ENCODE measurements around the gene CACNA2D3. TPM values are rescaled to one million over a fixed set of nuclear protein-coding genes. Genes with fewer than 3 reads are reported as not detected.

CACNA2D3 gene
- total RNA-seq, 1 donor from 2014 or later: not detected

- Mint-ChIP-seq H3K9me3 (peaks cover 5% of the 10 kb centered on the region), H3K27ac (no peak overlapping the region), H3K36me3 (no peaks in the 10 kb centered on the region), H3K27me3 (ENCODE audit: insufficient read depth, low read depth) (peaks cover 4% of the 10 kb centered on the region), H3K4me1 (peaks cover 57% of the 10 kb centered on the region), H3K4me3 (no peak overlapping the region)
- Histone ChIP-seq H3K36me3 (no peaks in the 10 kb centered on the region), H3K27me3 (no peaks in the 10 kb centered on the region), H4K20me1 (ENCODE audit: low read depth) (no peaks in the 10 kb centered on the region), H3K79me2 (ENCODE audit: low read depth) (no peaks in the 10 kb centered on the region), H3K4me2 (peak overlapping the region; percentile 49), H3K9ac (no peak overlapping the region), H3K27ac (no peak overlapping the region), H3K9me3 (ENCODE audit: low read depth) (no peaks in the 10 kb centered on the region), H2AFZ (replicated peaks) (peak overlapping the region; percentile 12), H3K4me3 (no peak overlapping the region), H3K4me1 (peaks cover 24% of the 10 kb centered on the region), H3F3A (ENCODE audit: low read depth) (no peaks in the 10 kb centered on the region)
- TF ChIP-seq EZH2 (IDR thresholded peaks at IDR 0.05) (no peak), CTCF (IDR thresholded peaks at IDR 0.05) (no peak), EZH2phosphoT487 (IDR thresholded peaks at IDR 0.05) (no peak)
- no peak for DNase-seq (ENCODE audit: low spot score)
These were observed 861.1 kb downstream of the CACNA2D3 start for GRCh38 chr3:54983266-54984099.

GRCh38 chr3:54985856-54986255 is 863.5 kb downstream of the CACNA2D3 start:
- no peak for DNase-seq (ENCODE audit: low spot score)
- no peak overlapping the region for H2AFZ ChIP-seq (replicated peaks)
- Mint-ChIP-seq H3K4me1 (peaks cover 62% of the 10 kb centered on the region), H3K4me3 (no peak overlapping the region), H3K27me3 (ENCODE audit: insufficient read depth, low read depth) (peaks cover 3% of the 10 kb centered on the region), H3K36me3 (no peaks in the 10 kb centered on the region), H3K27ac (peak overlapping the region; percentile 26), H3K9me3 (peaks cover 2% of the 10 kb centered on the region)
- no peaks in the 10 kb centered on the region for H3K27me3 ChIP-seq
- no peaks in the 10 kb centered on the region for H3K9me3 ChIP-seq (ENCODE audit: low read depth)
- H3K79me2 ChIP-seq (ENCODE audit: low read depth): no peaks in the 10 kb centered on the region
- H3K36me3 ChIP-seq: no peaks in the 10 kb centered on the region
- TF ChIP-seq CTCF (IDR thresholded peaks at IDR 0.05): no peak
- no peak for TF ChIP-seq EZH2phosphoT487 (IDR thresholded peaks at IDR 0.05)
- TF ChIP-seq EZH2 (IDR thresholded peaks at IDR 0.05): no peak
- no peaks in the 10 kb centered on the region for H4K20me1 ChIP-seq (ENCODE audit: low read depth)
- H3K4me2 ChIP-seq: no peak overlapping the region
- H3K27ac ChIP-seq: no peak overlapping the region
- no peaks in the 10 kb centered on the region for H3F3A ChIP-seq (ENCODE audit: low read depth)
- peaks cover 24% of the 10 kb centered on the region for H3K4me1 ChIP-seq
- no peak overlapping the region for H3K4me3 ChIP-seq
- no peak overlapping the region for H3K9ac ChIP-seq

- Mint-ChIP-seq H3K27ac (peak overlapping the region; percentile 26), H3K9me3 (peaks cover 2% of the 10 kb centered on the region), H3K4me1 (peaks cover 58% of the 10 kb centered on the region)
These were observed 863.9 kb downstream of the CACNA2D3 start for GRCh38 chr3:54986294-54986693.

More at GRCh38 chr3:54986294-54986693, 863.9 kb downstream of the CACNA2D3 start:
- Histone ChIP-seq H3K79me2 (ENCODE audit: low read depth) (no peaks in the 10 kb centered on the region), H4K20me1 (ENCODE audit: low read depth) (no peaks in the 10 kb centered on the region), H3K27ac (no peak overlapping the region), H3K36me3 (no peaks in the 10 kb centered on the region), H3K4me2 (no peak overlapping the region), H3K27me3 (no peaks in the 10 kb centered on the region), H3K4me3 (no peak overlapping the region), H3K4me1 (peaks cover 24% of the 10 kb centered on the region), H3K9ac (no peak overlapping the region), H3F3A (ENCODE audit: low read depth) (no peaks in the 10 kb centered on the region), H3K9me3 (ENCODE audit: low read depth) (no peaks in the 10 kb centered on the region), H2AFZ (replicated peaks) (no peak overlapping the region)
- Mint-ChIP-seq H3K4me3 (no peak overlapping the region), H3K27me3 (ENCODE audit: insufficient read depth, low read depth) (peaks cover 3% of the 10 kb centered on the region), H3K36me3 (no peaks in the 10 kb centered on the region)
- no peak for TF ChIP-seq CTCF (IDR thresholded peaks at IDR 0.05)
- TF ChIP-seq EZH2phosphoT487 (IDR thresholded peaks at IDR 0.05): no peak
- TF ChIP-seq EZH2 (IDR thresholded peaks at IDR 0.05): no peak
- no peak for DNase-seq (ENCODE audit: low spot score)
